Glomerular endothelial cell (primary cell): ENCODE data around the gene P2RY14. TPM values are rescaled to one million over a fixed set of nuclear protein-coding genes. Genes with fewer than 3 reads are reported as not detected.
"Not testable (repeated sequence)": the region's sequence is repeated elsewhere in the genome, so short reads cannot be mapped to it uniquely, and the experiment has no call there.

Source experiments
- DNase-seq: peaks from one replicate; pipeline ENCODE4 v3.0.0-alpha.2; 2011; ENCODE audit warnings: low read depth, low spot score; ENCODE audit errors: extremely low read depth
- total RNA-seq: library from RNA; depleted of rRNA; stranded (reverse); fragments of >200 nt; gene quantifications from 2 replicates; pipeline ENCODE4 v1.2.3, GENCODE V29; 2015

Gene P2RY14
- total RNA-seq, 1 donor from 2014 or later: not detected

DNA sequence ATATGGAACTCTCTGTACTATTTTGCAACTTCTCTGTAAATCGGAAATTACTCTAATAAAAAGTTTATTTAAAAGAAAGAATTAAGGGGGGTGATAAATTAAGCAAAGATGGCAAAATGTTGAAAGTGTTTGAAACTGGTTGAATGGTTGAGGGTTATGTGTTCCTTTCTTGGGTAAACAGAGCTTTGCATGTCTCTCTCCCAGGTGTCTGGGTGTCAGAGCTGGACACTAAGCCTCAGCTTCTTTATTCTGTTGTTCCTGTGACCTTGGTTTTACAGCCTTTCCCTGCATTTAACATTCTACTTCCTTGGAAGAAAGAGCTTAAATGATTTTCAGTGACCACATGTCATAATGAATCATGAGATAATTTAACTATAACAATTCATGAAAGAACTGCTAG lies 82.5 kb downstream of the P2RY14 start:
- no peak for DNase-seq

DNA sequence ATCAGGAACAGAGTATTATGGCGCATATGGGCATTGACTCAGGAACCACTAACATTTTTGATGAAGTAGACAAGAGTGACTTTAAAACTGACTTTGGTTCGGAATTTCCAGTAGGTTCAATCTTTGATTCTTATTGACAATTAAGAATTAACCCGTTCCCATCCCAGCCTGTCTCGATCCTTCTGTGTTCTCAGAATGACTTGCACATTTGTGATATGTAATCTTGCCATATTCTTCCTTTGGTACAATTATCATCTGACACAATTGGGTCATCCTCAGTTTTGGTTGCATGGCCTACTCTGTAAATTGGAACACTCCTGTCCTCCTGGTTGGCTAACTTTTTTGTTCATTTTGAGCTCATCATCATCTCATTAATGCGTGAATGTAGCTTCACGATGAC lies 85.8 kb downstream of the P2RY14 start:
- DNase-seq: no peak

DNA sequence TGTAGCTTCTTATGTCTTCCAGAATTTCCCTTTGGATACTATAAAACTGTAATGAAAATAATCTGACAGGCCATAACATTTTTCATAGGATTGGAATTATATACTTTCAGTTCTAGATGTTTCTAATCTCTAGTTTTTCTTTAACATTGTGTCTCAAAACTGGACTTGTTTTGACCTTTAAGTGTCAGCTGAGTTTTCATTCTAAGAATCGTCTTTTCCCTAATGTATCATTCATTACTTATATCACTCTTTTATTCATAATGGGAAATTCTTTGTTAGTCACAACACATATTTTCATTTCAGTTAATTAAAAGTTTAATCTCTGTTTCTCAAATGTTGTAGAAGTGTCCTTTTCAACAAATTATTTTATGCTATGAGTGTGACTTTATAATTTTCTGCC lies 87.2 kb downstream of the P2RY14 start:
- no peak for DNase-seq

DNA sequence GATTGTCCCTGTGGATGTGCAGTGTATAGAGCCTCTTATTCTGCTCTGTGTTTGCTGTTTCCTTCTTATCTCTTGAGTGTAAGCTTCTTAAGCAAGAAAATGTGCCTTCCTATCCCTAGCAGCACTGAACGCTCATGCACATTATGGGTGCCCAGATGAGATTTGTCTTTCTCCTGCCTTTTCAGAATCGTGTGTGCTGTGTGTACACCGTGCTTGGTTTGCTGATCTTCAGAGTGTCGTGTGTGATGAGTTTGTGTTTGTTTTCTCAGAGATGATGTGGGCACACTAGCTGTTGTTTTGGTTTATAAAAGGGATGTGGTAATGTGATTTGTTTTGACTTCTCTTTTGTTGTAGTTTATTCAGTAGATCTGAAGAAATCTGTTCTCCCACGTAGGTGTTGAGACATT lies 95.1 kb downstream of the P2RY14 start:
- DNase-seq: no peak

DNA sequence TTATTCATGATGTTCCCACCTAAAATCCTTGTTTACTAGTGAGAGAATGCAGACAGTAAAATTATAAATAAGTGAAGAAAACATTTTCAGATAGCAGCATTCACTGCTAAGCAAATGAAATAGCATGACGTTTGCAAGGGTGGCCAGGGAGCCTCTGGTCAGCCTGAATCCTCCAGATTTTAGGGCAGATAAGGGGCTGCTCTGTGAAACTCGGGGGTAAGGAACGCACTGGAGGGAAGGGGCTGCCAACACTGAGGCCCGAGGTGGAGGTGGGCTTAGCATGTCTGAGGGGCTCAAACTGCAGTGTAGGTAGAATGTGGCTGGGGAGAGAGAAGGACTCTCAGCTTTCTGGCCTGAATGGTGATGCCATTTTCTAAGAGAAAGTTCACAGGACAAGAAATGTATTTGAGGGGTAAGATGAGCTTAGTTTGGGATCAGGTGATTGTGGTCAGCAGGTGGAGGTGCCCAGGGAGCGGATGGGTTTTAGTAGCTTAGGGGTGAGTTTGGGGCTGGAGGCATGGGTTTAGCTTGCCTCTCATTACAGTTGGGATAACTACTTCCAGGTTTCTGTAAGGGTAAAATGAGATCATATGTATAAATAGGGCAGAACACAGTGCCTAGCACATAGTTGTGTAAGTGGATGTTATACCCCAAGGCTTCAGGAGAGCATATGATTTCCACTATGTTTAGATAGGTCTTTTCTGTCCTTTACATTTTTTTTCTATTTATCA lies 95.8 kb downstream of the P2RY14 start:
- no peak for DNase-seq

DNA sequence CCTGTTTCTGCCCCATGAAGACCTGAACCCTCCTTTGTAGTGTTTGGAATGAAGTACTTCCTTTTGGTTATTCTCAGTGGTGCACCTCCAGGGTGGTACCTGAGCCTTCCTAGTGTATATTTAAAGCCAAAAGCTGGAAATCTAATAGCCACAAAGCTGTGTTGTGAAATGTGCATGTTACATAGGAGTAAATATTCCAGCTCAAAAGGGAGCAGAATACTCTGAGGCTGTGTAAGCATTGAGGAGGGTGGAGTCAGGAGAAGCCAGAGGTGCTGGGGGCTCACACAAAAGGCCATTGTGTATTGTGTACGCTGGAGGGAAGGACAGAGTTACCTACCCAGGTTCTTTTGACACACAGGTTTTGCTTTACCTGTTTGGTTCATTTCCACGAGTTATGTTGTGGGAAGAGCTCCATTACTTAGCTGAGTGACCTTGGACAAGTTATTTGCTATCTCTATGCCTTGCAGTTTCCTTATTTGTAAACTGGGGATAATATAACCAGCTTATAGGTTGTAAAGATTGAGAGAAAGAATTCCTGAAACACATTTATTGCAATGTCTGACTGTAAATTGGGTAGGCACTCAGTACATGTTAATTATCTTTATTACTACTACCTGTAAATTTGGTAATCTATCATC lies 100.0 kb downstream of the P2RY14 start:
- DNase-seq: no peak

DNA sequence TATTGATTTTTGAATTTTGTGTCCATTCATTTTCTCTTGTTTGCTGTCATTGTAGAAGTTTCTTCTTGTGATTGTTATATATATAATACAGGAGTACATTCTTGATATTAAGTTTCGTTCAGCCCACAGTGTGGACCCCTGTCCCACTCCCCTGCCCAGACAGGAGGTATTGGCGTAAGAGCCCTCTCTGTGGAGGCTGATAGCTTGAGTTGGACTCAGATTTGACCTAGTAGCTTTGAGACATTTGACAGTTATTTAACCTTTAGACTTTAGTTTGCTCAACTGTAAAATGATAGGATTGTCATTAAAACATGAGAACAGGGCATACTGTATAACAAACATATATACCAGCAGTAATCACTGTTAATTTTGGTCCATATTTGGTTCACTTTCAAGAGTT lies 102.4 kb downstream of the P2RY14 start:
- no peak for DNase-seq

DNA sequence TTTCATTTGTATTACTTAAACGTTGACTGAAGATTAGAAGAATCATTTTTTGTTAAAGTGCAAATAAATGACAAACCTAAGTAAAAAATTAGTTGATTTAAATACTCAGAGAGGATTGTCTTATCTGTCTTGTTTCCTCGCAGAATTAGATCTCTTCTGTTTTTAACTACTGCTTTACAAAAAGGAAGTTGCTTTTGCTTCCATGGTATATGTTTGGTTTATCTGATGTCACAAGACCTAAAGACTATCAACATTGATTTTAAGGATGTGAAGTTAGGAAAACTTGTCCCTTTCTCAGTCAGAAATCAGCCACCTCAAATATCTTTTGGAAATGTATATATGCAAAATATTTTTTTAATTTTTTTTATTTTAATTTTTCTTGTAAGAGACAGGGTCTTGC lies 104.0 kb downstream of the P2RY14 start:
- no peak for DNase-seq

DNA sequence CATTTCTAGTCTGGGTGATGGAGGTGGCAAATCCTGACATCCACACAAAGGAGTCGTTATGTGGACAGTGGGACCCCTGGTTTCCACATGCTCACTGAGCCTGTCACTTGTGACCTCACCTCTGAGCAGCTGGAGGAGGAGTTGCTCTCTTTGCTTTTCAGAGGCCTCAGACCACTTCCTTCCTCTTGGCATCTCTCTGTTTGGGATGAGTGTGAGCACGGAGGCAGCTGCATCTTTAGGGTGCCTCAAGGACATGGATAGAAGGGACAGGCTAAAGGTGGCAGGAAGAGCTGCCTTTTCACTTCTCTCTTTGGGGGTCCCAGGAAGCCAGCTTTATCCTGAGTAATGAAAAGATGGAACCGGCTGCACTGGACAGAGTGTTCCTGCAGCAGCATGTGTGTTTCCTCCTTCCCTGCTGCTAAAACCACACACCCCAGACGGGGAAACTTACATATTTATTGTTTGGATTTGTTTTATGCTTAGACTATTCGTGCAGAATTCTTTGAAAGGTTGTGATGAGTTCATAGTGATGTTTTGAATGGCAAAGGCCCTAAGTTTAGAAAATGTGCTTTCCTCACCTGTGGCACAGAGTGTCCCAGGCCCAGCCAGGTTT lies 107.1 kb downstream of the P2RY14 start:
- DNase-seq: no peak

DNA sequence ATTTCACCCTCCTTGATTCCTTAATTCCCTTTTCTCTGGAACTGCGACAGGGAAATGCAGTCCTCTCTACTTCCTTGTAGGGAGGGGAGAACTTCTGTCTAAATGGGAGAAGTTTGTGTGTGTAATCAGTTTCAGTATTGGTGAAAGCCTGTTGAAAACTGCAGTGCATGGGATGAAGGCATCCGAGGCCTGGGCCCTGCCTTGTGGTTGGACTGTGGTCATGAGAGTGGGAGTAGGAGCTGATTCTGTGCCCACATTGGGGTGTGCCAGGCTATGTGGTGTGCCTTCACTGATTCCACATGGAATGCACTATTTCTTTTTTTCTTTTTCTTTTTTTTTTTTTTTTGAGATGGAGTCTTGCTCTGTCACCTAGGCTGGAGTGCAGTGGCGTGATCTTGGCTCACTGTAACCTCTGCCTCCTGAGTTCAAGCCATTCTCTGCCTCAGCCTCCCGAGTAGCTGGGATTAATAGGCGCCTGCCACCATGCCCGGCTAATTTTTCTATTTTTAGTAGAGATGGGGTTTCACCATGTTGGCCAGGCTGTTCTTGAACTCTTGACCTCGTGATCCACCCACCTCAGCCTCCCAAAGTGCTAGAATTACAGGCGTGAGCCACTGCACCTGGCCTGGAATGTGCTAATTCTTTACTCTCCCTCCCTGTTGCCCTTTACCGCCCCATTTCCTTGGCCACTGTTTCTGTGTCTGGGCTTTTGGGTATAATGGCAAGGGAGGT lies 108.2 kb downstream of the P2RY14 start:
- DNase-seq: not testable (repeated sequence)

DNA sequence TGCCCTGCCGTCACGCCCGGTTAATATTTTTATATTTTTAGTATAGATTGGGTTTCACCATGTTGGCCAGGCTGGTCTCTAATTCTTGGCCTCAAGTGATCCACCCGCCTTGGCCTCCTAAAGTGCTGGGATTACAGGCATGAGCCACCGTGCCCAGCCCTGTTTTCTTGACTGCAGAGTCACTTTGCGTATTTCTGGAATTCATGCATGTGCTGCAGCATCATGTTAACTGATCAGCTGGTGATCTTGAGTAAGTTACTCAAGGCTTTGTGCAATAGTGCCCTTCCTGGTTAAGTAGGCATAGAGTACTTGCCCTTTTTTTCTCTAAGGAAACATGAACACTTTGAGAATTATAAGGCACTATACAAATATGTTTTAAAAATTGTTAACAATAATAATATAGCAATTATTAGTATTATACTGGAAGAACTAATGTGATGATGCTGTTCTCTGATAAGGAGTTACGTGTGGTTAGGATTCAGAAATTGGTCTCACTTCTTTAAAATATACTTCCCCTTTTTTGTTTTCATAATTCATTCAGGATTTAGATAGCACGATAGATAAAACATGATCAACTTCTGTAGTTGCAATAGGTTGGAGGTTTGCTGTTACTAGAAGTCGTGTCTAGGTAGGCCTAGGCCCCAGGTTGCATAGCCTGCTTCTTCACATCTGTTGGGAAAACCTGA lies 108.9 kb downstream of the P2RY14 start:
- no peak for DNase-seq

DNA sequence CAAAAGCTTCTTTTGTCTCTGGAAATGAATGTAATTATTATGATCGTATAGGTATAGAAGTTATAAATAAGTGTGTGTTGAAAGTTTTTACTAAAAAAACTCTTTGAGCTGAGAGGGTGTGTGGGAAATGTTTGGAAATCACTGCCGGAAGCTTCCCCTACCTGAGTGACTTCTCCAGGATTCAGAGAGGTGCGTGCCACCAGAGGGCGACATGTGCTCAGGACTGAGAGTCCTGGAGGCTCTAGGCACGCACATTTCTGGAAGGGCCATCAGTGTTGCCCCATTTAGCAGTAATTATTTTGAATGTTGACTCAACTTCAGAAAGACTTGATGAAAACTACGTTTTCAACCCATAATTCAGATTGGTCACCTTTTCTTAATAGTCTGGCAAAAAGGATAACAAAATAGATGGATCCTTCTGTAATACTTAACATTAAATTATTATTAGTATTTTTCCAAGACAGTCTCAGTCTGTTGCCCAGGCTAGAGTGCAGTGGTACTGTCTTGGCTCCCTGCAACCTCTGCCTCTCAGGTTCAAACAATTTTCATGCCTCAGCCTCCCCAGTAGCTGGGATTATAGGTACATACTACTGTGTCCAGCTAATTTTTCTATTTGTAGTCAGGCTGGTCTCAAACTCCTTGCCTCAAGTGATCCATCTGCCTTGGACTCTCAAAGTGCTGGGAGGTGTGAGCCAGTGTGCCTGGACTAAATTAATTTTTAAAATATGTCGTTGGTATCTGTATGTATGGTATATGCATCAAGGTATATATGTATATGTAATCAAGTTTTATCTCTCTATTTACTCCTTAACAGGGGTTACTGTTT lies 109.9 kb downstream of the P2RY14 start:
- DNase-seq: no peak

DNA sequence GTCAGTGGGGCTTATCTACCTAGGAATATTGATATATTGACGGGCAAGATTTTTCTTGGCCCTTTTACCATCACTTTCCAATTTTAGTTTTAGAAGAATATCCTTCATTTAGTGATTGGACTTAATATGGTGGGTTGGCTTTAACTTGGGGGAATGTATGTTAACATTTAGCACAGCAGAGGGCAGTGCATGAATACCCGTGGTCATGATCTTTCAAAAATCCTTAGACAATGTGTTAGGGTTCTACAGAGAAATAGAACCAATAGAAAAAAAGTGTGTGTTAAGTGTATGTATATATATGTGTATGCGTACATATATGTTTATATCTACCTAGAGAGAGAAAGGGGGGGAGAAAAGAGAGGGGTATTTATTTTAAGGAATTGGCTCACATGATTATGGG lies 112.2 kb downstream of the P2RY14 start:
- no peak for DNase-seq

DNA sequence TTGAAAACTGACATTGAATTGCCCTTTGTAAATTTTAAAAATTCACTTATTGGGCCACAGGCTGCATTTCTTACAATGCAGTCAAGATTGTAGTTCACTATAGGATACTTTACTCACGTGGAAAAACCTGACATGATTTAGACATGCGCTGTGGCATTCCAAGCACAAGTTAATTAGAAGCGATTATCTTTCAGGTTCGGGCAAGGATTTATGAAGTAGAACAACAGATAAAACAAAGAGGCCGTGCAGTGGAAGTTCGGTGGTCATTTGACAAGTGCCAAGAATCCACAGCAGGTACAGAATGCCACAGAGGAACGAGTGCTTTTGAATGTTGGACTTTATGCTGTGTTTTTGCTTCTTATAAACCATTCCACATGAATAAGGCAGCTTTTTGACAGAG lies 113.1 kb downstream of the P2RY14 start:
- DNase-seq: no peak

Other genes starting within 250 kb of the P2RY14 start
- gene MED12L, start 192.9 kb downstream of the P2RY14 start, total RNA-seq: 0.05 and 0.29 TPM in 2 replicates
- not detected in 2 replicates for gene GPR171, start 75.3 kb downstream of the P2RY14 start, total RNA-seq
- gene GPR87, start 38.3 kb upstream of the P2RY14 start, total RNA-seq: 0.53 TPM in 1 of 2 replicates, not detected in the other
- not detected in 2 replicates for gene P2RY13, start 51.0 kb upstream of the P2RY14 start, total RNA-seq
- not detected in 2 replicates for gene P2RY12, start 106.2 kb upstream of the P2RY14 start, total RNA-seq
- under 0.01 and 0.18 TPM in 2 replicates for gene IGSF10, start 182.5 kb upstream of the P2RY14 start, total RNA-seq